ENCODE data around the gene CYP4A22.
A peak's percentile ranks its signal among the peaks of the same experiment; 100 is the strongest.
"Not testable (repeated sequence)": the region's sequence is repeated elsewhere in the genome, so short reads cannot be mapped to it uniquely, and the experiment has no call there.

Gene CYP4A22, protein sequence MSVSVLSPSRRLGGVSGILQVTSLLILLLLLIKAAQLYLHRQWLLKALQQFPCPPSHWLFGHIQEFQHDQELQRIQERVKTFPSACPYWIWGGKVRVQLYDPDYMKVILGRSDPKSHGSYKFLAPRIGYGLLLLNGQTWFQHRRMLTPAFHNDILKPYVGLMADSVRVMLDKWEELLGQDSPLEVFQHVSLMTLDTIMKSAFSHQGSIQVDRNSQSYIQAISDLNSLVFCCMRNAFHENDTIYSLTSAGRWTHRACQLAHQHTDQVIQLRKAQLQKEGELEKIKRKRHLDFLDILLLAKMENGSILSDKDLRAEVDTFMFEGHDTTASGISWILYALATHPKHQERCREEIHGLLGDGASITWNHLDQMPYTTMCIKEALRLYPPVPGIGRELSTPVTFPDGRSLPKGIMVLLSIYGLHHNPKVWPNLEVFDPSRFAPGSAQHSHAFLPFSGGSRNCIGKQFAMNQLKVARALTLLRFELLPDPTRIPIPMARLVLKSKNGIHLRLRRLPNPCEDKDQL

GRCh38 chr1:47137198-47137597 lies at the start of gene CYP4A22:
Gene CYP4A22, plus strand, starts transcription at chr1:47137441. Its CDS starts 45 bp downstream, at chr1:47137486.
- no peak for DNase-seq

GRCh38 chr1:47089356-47089755 lies 47.9 kb upstream of the CYP4A22 start:
- DNase-seq, result peak in 1 of 2 experiments; percentile 27

- not testable (repeated sequence) for DNase-seq
Observed at GRCh38 chr1:47091476-47091875, 45.8 kb upstream of the CYP4A22 start.

- DNase-seq, result no peak
Observed at GRCh38 chr1:47104816-47105215, 32.4 kb upstream of the CYP4A22 start.

DNA sequence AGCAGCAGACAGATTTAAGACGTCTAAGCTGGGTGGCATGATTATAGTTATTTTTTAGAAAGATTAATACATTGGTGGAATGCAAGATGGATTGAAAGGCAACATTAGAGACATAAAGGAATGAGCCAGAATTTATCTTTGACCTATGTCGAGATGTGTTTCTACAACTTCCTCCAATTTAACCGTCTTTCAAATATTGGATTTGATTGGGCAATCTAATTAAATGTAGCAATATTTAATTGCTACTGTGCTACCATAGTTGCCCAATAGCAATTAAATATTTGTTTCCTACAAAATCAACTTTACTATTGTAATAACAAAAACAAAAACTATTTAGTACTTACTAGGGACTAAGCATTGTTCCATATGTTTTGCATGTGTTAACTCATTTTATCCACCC lies 30.4 kb upstream of the CYP4A22 start:
- DNase-seq, result no peak

GRCh38 chr1:47107851-47108574 lies 29.2 kb upstream of the CYP4A22 start:
- not testable (repeated sequence) for DNase-seq

- not testable (repeated sequence) for DNase-seq
Observed at GRCh38 chr1:47109482-47109881, 27.8 kb upstream of the CYP4A22 start.

GRCh38 chr1:47113178-47113577 lies 24.1 kb upstream of the CYP4A22 start:
- DNase-seq, result no peak

GRCh38 chr1:47121039-47121438 lies 16.2 kb upstream of the CYP4A22 start:
- DNase-seq, result not testable (repeated sequence)

DNA sequence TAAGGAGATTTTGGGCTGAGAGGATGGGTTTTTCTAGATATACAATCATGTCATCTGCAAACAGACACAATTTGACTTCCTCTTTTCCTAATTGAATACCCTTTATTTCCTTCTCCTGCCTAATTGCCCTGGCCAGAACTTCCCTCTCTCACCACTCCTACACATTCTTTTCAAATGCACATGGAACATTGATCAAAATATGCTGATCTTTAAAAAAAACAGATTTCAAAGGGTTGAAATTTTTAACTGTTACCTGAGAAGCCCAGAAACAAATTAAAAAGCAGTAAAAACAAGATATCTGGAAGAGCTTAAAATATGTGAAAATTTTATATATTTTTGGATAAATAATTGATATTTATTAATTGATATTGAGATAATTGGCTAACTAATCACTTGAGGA lies 12.4 kb upstream of the CYP4A22 start:
- DNase-seq, result not testable (repeated sequence)

DNA sequence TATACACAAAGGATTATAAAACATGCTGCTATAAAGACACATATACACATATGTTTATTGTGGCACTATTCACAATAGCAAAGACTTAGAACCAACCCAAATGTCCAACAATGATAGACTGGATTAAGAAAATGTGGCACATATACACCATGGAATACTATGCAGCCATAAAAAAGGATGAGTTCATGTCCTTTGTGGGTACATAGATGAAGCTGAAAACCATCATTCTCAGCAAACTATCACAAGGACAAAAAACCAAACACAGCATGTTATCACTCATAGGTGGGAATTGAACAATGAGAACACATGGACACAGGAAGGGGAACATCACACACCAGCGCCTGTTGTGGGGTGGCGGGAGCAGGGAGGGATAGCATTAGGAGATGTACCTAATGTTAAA lies 10.2 kb upstream of the CYP4A22 start:
- DNase-seq, result not testable (repeated sequence)

- DNase-seq, result no peak
Observed at GRCh38 chr1:47128221-47128620, 9.0 kb upstream of the CYP4A22 start.

DNA sequence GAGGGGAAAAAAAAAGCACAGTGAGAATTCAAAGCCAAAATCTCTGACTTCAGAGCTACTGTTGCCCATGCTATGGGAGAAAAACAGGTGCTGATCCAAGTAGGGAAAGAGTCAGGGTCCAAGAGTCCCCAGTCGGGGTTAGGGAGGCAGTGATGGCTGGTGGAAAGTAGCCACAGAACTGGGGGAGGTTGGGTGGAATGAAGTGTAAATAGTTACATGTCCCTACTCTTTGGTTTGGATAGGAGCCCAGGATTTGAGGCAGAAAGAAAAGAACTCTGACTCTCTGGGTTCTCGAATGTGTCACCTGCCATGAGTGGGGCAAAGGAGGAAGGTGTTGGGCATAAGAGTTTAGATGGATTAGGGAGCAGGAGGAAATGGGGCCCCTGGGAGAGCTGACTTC lies 8.4 kb upstream of the CYP4A22 start:
- not testable (repeated sequence) for DNase-seq

DNA sequence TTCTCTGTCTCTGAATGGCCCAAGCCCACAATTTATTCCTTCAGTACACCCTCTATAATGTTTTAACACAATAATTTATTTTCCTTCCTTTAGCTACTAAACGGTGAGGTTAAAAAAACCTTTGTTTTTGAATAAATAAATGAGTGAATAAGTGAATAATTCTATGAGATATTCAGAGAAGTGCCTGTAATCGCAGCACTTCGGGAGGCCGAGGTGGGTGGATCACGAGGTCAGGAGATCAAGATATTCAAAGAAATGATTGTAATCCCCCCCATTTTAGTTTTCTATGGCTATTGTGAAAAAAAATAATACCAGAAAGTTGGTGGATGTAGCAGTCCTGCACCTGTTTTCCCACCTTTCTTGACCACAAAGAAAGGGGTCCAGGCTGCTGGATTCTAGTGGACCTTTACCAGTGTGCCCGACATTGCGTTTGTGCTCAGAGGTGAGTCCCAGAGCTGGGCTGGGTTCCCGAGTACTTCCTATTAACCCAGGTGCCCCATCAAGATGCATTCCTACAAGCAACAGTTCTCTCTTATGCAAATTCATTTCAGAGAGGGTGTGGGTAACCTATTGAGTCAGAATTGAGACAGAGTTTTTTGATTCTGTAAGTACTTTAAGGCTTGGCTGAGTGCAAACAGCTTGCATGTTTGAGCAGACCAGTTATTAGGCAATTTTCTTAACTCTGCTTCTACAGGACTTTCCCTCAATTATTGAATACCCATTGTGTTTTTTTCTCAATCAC lies 7.6 kb upstream of the CYP4A22 start:
- DNase-seq, result not testable (repeated sequence)

DNA sequence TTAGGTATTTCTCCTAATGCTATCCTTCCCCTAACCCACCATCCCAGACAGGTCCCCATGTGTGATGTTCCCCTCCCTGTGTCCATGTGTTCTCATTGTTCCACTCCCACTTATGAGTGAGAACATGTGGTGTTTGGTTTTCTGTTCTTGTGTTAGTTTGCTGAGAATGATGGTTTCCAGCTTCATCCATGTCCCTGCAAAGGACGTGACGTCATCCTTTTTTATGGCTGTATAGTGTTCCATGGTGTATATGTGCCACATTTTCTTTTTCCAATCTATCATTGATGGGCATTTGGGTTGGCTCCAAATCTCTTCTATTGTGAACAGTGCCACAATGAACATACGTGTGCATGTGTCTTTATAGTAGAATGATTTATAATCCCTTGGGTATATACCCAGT lies 4.6 kb upstream of the CYP4A22 start:
- DNase-seq, result not testable (repeated sequence)

DNA sequence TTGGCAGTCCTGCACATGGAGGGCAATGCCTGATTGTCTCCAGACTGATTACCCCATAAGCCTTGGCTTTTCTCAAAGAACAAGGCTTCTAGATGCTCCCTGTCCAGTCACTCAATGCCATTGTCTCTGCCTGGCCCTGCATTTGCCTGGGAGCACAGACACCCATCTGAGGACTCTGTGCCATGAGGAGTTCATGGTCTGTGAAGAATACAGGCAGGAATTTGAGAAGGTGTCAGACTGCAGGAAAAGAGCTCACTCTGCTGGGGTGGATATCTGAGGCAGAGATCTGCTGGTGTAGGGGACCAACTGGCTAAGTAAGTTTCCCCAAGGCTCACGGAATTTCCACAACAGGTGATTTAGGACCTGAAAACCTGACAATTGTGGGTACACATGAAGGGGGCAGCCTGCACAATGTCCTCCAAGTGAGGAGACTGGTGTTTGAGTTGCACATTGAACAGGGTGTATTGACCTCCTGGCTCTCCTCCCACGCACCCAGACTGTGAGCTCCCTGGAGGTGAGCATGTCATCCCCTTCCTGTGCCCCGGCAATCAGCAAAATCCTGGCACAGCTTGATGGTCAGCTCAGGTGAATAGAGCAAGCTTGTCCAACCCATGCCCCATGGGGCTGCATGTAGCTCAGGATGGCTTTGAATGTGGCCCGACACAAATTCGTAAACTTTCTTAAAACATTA lies 829 bp downstream of the CYP4A22 start:
- DNase-seq, result no peak

DNA sequence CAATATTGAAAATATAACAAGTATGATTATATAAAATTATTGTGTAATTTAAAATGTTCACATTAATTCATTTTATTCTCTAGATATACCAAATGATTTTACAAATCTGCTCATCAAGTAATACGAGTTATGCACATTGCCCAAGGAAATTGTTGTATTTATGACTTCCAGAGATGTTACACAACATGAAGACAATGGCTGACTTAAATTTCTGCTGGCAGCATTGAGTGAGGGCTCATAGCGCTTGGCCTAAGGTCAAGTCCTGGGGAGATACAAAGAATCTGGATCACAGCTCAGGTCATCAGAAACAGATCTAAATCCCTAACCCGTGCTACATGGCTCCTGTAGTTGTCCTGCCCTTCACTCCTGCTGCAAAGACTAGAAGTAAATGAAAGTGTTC lies 3.1 kb downstream of the CYP4A22 start:
- DNase-seq, result not testable (repeated sequence)

GRCh38 chr1:47143654-47144053 lies 6.4 kb downstream of the CYP4A22 start:
- not testable (repeated sequence) for DNase-seq

DNA sequence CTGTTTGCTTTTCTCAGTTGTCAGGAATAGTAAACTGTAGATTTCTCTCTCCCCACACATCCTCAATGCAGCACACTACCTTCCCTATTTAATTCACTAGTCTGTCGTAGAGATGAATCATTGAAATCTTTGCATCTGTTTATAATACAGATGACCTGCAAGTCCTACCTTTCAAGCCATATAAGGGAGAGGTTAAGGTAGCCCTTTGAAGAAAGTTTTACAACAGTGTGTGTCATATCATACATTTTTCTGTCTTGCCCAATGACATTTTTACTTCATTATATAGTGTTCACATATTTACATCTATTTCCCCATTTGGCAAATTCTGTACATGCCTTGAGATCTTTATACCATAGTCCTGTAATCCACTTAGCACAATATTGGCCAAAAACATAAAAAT lies 9.3 kb downstream of the CYP4A22 start:
- DNase-seq, result not testable (repeated sequence)

DNA sequence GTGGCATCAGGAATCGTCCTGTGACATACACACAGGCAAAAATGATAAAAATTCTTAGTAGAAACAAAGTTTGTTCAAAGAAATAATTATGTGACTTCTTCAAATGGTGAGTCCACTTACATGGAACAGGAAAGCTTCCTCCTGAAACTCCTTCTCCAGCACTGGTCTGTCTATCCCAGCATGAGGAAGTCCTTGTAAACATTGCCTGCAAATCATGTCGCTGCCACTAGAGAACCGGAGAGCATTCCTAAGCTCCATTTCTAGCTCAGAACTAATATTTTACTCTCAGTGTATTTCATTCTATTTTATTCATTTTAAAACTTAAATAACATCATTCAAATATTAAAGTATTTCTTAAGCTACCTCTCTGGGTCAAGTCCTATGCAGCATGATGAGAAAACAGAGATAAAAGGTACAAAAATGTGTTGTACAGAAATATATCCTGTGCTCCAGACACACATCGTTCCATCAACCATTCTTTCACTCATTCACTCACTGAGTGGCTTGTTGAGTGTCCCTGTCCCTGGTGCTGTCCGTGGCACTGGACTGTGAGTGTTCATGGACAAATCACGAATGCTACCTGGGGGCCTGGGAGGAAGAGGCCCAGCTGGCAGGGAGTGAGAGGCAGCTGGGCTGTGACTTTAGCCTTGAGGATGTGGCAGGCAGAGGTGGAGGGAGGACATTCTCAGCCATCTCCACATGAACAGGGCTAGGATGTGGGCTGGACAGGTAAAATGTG lies 10.0 kb downstream of the CYP4A22 start:
- DNase-seq, result no peak

DNA sequence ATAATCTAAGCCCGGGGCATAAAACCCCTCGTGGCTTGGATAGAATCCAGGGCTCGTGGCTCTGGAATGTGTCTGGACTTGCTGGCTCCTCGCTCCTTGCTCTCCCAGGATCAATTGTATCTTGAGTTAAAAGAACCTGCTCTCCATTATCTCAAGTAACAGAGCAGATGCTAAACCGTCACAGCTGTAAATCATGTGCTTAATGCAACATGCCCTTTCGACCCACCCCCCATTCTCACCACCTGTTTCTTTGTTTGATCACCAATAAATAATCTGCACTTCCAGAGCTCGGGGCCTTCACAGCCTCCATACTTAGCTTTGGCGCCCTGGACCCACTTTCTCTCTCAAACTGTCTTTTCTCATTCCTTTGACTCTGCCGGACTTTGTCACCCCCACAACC lies 11.9 kb downstream of the CYP4A22 start:
- not testable (repeated sequence) for DNase-seq

DNA sequence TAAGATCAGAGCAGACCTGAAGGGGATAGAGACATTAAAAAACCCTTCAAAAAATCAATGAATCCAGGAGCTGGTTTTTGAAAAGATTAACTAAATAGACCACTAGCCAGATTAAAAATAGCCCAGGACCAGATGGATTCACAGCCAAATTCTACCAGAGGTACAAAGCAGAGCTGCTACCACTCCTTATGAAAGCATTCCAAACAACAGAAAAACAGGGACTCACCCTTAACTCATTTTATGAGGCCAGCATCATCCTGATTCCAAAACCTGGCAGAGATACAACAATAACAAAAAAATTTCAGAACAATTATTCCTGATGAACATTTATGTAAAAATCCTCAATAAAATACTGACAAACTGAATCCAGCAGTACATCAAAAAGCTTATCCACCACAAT lies 19.2 kb downstream of the CYP4A22 start:
- not testable (repeated sequence) for DNase-seq

All from NCI-H1930 (cell line).